Measurements from ENCODE around the gene EPHA3. TPM values are rescaled to one million over a fixed set of nuclear protein-coding genes. Genes with fewer than 3 reads are reported as not detected.

Gene EPHA3
- total RNA-seq, 1 donor from 2014 or later: 0.04 TPM

DNA sequence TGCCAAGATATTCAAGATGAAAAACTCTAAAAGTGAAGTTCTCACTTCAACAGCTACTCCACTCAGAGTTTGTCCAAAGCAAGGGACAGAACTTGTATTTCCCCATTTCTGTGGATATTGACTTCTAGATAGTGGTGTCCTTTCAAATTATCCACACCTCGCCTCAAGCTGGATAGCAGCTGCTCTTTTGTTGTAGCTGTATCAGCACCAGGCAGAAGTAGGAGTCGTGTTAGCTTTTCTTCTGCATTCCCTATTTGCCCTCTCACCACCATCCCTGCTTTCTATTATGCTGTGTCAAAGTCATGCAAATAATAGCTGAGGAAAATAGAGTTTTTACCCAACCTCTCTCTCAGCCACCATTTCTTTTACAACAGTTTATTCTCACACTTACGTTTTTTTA is 303.8 kb downstream of the EPHA3 start:
- Histone ChIP-seq H3K36me3 (ENCODE audit: control insufficient read depth, insufficient read depth, low read length) (no peaks in the 10 kb centered on the region), H3K27me3 (ENCODE audit: control insufficient read depth, insufficient read depth, low read length) (no peaks in the 10 kb centered on the region), H3K4me3 (ENCODE audit: low read depth, low read length) (no peak overlapping the region)
- TF ChIP-seq, protein P1, sequence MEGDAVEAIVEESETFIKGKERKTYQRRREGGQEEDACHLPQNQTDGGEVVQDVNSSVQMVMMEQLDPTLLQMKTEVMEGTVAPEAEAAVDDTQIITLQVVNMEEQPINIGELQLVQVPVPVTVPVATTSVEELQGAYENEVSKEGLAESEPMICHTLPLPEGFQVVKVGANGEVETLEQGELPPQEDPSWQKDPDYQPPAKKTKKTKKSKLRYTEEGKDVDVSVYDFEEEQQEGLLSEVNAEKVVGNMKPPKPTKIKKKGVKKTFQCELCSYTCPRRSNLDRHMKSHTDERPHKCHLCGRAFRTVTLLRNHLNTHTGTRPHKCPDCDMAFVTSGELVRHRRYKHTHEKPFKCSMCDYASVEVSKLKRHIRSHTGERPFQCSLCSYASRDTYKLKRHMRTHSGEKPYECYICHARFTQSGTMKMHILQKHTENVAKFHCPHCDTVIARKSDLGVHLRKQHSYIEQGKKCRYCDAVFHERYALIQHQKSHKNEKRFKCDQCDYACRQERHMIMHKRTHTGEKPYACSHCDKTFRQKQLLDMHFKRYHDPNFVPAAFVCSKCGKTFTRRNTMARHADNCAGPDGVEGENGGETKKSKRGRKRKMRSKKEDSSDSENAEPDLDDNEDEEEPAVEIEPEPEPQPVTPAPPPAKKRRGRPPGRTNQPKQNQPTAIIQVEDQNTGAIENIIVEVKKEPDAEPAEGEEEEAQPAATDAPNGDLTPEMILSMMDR (IDR thresholded peaks at IDR 0.05; ENCODE audit: insufficient read depth, low read length, poor library complexity, severe bottlenecking): no peak
- no peak for DNase-seq (ENCODE audit: low read depth)

DNA sequence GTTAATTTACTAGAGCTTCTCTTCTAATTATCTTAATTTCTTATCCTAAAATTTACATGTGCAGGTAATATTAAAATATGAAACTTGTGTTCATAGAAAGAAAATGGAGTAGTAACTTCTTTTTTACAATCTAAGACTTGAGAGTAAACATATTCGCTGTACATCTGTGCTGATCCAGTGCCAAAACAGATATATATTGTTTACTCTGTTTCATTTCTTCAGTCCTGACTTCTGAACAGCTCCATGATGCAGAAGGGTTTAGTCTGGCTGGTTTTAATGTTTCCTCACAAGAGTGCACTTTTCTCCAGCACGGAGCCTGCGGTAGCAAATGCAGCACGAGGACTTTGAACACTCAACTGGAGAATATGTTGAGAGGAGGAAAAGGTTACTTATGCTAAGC is 306.8 kb downstream of the EPHA3 start:
- no peaks in the 10 kb centered on the region for H3K36me3 ChIP-seq (ENCODE audit: control insufficient read depth, insufficient read depth, low read length)
- DNase-seq (ENCODE audit: low read depth): no peak
- TF ChIP-seq, protein P1 (IDR thresholded peaks at IDR 0.05; ENCODE audit: insufficient read depth, low read length, poor library complexity, severe bottlenecking): no peak
- H3K4me3 ChIP-seq (ENCODE audit: low read depth, low read length): no peak overlapping the region
- H3K27me3 ChIP-seq (ENCODE audit: control insufficient read depth, insufficient read depth, low read length): no peaks in the 10 kb centered on the region

DNA sequence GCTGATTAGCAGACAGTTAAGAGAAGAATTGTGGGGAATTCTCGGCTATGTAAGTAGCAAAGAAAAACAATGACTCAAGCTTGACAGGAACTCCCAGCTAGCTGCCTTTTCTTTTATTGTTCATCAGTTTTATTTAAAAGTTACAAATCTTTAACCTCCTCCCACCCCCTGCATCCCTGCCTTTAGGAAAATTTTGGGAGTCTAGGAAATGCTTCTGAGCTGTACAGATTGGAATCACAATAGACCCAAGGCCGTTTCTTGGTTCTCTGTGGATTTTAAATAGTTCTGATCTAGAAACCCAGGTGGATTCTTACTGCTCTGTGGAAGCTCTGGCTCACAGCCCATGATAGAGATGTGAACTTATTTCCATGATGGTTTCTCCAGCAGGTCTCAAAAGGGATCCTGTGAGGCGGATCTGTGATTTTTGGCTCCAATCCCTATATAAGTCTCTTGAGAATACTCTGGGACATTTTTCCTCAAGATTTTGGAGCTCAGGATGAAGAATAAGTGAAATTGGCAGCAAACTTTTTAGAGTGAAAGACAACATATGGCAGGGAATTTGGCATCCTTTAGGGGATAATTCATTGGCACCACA is 312.3 kb downstream of the EPHA3 start:
- H3K27me3 ChIP-seq (ENCODE audit: control insufficient read depth, insufficient read depth, low read length): no peaks in the 10 kb centered on the region
- TF ChIP-seq, protein P1 (IDR thresholded peaks at IDR 0.05; ENCODE audit: insufficient read depth, low read length, poor library complexity, severe bottlenecking): no peak
- DNase-seq (ENCODE audit: low read depth): peak; percentile 4

DNA sequence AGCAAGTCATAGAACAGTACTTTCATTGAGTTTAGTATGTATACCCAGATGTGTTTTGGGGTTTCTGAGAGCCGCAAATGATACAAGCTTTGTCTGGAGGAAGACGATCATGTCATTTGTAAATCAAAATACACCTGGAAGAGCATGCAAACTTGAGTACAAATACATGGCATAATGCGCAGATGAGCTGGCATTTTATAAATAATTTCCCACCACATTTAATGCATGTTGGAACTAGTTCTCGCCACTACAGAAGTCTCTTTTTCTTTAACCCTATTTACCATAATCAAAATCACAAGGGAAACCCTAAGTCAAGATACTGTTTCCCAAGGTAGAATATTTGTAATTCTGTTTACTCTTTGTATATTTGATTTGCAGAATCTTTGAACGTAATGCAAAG is 318.6 kb downstream of the EPHA3 start:
- H3K4me3 ChIP-seq (ENCODE audit: low read depth, low read length): no peak overlapping the region
- H3K36me3 ChIP-seq (ENCODE audit: control insufficient read depth, insufficient read depth, low read length): no peaks in the 10 kb centered on the region
- no peak for DNase-seq (ENCODE audit: low read depth)
- TF ChIP-seq, protein P1 (IDR thresholded peaks at IDR 0.05; ENCODE audit: insufficient read depth, low read length, poor library complexity, severe bottlenecking): no peak
- no peaks in the 10 kb centered on the region for H3K27me3 ChIP-seq (ENCODE audit: control insufficient read depth, insufficient read depth, low read length)

More for the DNA sequence above, 312.3 kb downstream of the EPHA3 start:
- H3K36me3 ChIP-seq (ENCODE audit: control insufficient read depth, insufficient read depth, low read length): no peaks in the 10 kb centered on the region
- no peak overlapping the region for H3K4me3 ChIP-seq (ENCODE audit: low read depth, low read length)

DNA sequence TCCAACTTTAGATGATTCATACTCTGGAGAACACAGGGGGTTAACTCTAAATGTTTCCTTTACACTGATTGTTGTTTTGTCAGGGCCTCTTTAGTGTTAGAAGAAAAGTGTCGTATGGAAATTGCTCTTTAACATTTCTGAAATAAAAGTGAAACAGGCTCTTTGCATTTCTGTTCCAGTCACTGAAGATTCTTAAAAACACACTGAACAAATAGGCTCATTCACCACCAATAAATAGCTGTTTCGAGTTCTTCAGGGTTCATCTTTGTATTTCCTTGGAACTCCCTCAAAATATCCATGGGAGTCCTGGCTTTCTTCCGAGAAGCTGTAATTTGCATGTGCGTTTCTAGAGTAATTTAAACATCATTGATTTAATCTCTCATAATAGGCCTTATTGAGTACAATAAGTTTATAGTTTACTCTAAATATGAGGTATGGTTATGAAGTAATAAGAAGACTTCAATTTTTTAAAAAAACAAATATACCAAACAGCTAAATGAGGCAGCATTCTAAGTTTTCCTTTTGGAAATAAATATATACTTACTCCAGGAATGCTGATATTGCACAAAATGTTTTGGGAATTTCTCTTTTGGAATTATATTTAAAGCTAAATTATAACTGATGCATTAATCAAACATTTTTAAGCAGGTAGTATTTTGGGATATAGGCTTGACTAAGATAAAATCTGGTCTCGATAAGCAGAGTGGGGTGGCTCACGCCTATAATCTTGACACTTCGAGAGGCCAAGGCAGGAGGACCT is 327.4 kb downstream of the EPHA3 start:
- no peak for DNase-seq (ENCODE audit: low read depth)
- Histone ChIP-seq H3K36me3 (ENCODE audit: control insufficient read depth, insufficient read depth, low read length) (no peaks in the 10 kb centered on the region), H3K4me3 (ENCODE audit: low read depth, low read length) (no peak overlapping the region), H3K27me3 (ENCODE audit: control insufficient read depth, insufficient read depth, low read length) (no peaks in the 10 kb centered on the region)
- TF ChIP-seq, protein P1 (IDR thresholded peaks at IDR 0.05; ENCODE audit: insufficient read depth, low read length, poor library complexity, severe bottlenecking): no peak
